ENCODE data around the gene SLC35F6.

DNA sequence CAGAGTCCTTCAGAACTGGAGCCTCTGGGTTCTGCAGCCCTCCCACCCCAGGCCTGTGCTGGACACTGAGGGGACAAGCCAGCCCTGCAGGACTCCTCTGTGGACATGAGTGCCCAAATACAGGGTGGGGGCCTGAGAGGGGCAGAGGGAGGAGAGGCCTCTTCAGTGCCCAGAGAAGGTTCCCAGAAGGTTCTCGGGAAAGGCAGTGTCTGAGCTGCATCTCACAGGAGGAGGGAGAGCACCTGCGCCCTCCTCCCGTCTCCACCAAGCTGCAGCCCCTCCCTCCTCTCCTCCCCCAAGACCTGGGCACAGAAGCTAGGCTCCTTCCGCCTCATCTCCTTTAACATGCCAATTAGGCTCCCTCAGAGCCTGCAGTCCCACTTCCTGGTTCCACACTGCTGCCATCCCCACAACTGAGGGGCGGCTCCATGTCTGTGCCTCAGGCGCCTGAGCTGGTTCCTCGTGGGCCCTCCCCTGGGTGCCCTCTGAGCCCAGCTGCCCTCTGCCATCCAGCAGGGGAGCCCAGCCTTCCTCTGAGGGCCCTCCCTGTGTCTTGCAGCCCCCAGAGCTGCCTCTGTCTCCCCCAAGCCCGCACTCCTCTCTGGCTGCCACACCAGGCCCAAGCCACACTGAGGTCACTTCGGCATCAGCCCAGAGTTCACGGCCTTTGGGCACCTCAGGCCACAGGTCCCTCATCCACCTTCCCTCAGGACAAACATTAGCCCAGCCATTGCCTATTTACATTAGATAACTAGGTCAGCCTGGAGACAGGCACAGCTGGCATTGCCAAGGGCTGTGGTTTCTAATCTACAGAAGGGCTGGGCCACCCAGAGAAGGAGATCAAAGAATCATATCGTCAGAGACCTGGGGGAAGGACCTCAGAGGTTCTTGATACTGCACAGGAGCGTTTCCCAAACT lies 42.7 kb upstream of the SLC35F6 start:
- TF ChIP-seq RAD21 (conservative IDR thresholded peaks at IDR 0.05) (no peak), POLR2AphosphoS5 (IDR thresholded peaks at IDR 0.05) (no peak)
